Endothelial cell of umbilical vein (primary cell): ENCODE results near the gene SLC8A1. TPM values are rescaled to one million over a fixed set of nuclear protein-coding genes. Genes with fewer than 3 reads are reported as not detected.

Experiments used
- BruUV-seq: library from RNA; stranded (reverse); fragments of 400-500 nt; replicated peaks from 2 replicates; lab custom pipeline; 2021; lab: Mats Ljungman, UMichigan
- CTCF ChIA-PET: fragments of 300-600, 350-600 bp; sonication (Branson Sonifier 250); formaldehyde crosslinking; loops from one replicate; lab custom pipeline; 2021; ENCODE audit warnings: antibody characterized with exemption, inconsistent platforms; lab: Charles Lee
- POLR2A ChIA-PET: fragments of 300-600, 350-600 bp; sonication (Branson Sonifier 250); formaldehyde crosslinking; loops from one replicate; lab custom pipeline; 2021; ENCODE audit warnings: antibody characterized with exemption, inconsistent platforms; lab: Charles Lee
- DNase-seq: peaks from one replicate; pipeline ENCODE4 v3.0.0-alpha.2; 2011; ENCODE audit warnings: low read depth, low spot score
- FAIRE-seq: peaks from 2 replicates; lab custom pipeline; 2011; peaks lifted over from hg19 to GRCh38; lab: Jason Lieb, UNC
- H2AFZ ChIP-seq: 2 replicates; pipeline ENCODE4 v1.6.0; 2012; ENCODE audit warnings: low read depth, low read length, control low read depth, inconsistent platforms
- H3K27ac ChIP-seq: 2 replicates; pipeline ENCODE4 v1.5.1; 2011; ENCODE audit warnings: low read depth, mild to moderate bottlenecking, control low read depth, low read length, moderate library complexity; ENCODE audit not compliant: insufficient read depth
- H3K27me3 ChIP-seq, 2 experiments: 2 replicates each; pipeline versions ENCODE4 v1.6.0 to v1.6.1; 2011; ENCODE audit warnings: low read length in 2 of 2, mixed read lengths in 1 of 2; ENCODE audit not compliant: control insufficient read depth in 2 of 2, insufficient read depth in 2 of 2
- H3K36me3 ChIP-seq, 2 experiments: 2 replicates in 1 of 2; 3 replicates in 1 of 2; pipeline ENCODE4 v1.5.1; 2011; ENCODE audit warnings: low read length in 2 of 2, mild to moderate bottlenecking in 1 of 2, moderate library complexity in 1 of 2; ENCODE audit not compliant: control insufficient read depth in 2 of 2, insufficient read depth in 2 of 2; ENCODE audit errors: extremely low read depth in 1 of 2
- H3K4me1 ChIP-seq: 3 replicates; pipeline ENCODE4 v1.5.1; 2011; ENCODE audit warnings: mild to moderate bottlenecking, low read length; ENCODE audit not compliant: control insufficient read depth, insufficient read depth; ENCODE audit errors: extremely low read depth
- H3K4me2 ChIP-seq: 2 replicates; pipeline ENCODE4 v1.6.1; 2011; ENCODE audit warnings: low read length, control low read depth, mixed read lengths; ENCODE audit not compliant: insufficient read depth
- H3K4me3 ChIP-seq, 3 experiments: fragments of 200-600 bp in 1 of 3; sonication (generic), shearing (Covaris generic) in 1 of 3; replicated peaks in 1 of 3; 2 replicates each; pipeline ENCODE4 v1.5.1; 2011 to 2016; ENCODE audit warnings: control low read depth in 3 of 3, low read length in 3 of 3, mild to moderate bottlenecking in 2 of 3, inconsistent platforms in 1 of 3, low read depth in 1 of 3, moderate library complexity in 1 of 3; ENCODE audit not compliant: insufficient read depth in 1 of 3
- H3K79me2 ChIP-seq: 2 replicates; pipeline ENCODE4 v1.6.0; 2012; ENCODE audit warnings: low read length, inconsistent platforms; ENCODE audit not compliant: control insufficient read depth, insufficient read depth
- H3K9ac ChIP-seq: replicated peaks from 2 replicates; pipeline ENCODE3; 2011; ENCODE audit warnings: low read length, control low read depth; ENCODE audit not compliant: insufficient read depth; ENCODE audit errors: extremely low read depth
- H3K9me1 ChIP-seq: replicated peaks from 3 replicates; pipeline ENCODE4 v1.6.0; 2011; ENCODE audit warnings: mild to moderate bottlenecking, low read length; ENCODE audit not compliant: control insufficient read depth, insufficient read depth; ENCODE audit errors: extremely low read depth
- H3K9me3 ChIP-seq: replicated peaks from 2 replicates; pipeline ENCODE4 v1.5.1; 2012; ENCODE audit warnings: low read length, inconsistent platforms; ENCODE audit not compliant: control insufficient read depth, insufficient read depth
- H4K20me1 ChIP-seq: replicated peaks from 2 replicates; pipeline ENCODE3; 2011; ENCODE audit warnings: mild to moderate bottlenecking, low read length; ENCODE audit not compliant: control insufficient read depth, insufficient read depth; ENCODE audit errors: extremely low read depth
- EZH2 ChIP-seq: IDR thresholded peaks from 2 replicates; pipeline ENCODE4 v1.6.1; 2012; ENCODE audit warnings: borderline replicate concordance, low read depth, mild to moderate bottlenecking, moderate library complexity, low read length, inconsistent platforms; ENCODE audit not compliant: severe bottlenecking
- FOS ChIP-seq: IDR thresholded peaks from 2 replicates; pipeline ENCODE4 v1.6.1; 2011; ENCODE audit warnings: mild to moderate bottlenecking, low read length, moderate library complexity, borderline replicate concordance; ENCODE audit not compliant: insufficient read depth
- GATA2 ChIP-seq: IDR thresholded peaks from 2 replicates; pipeline ENCODE4 v1.7.0; 2011; ENCODE audit warnings: low read depth, mild to moderate bottlenecking, moderate library complexity, mixed read lengths, low read length; ENCODE audit not compliant: insufficient read length, insufficient read depth
- JUN ChIP-seq: IDR thresholded peaks from 2 replicates; pipeline ENCODE4 v1.6.1; 2011; ENCODE audit warnings: borderline replicate concordance, low read depth; ENCODE audit not compliant: insufficient read length, insufficient read depth
- MAX ChIP-seq: IDR thresholded peaks from 2 replicates; pipeline ENCODE4 v1.6.1; 2011; ENCODE audit not compliant: insufficient read depth, insufficient read length
- MYC ChIP-seq: IDR thresholded peaks from one replicate; pipeline ENCODE4 v1.6.1; 2011; ENCODE audit warnings: mild to moderate bottlenecking, low read depth, low read length
- POLR2A ChIP-seq: IDR thresholded peaks from 2 replicates; pipeline ENCODE4 v1.6.1; 2012; ENCODE audit warnings: low read depth, mild to moderate bottlenecking, control low read depth, low read length
- POLR2AphosphoS5 ChIP-seq: IDR thresholded peaks from 2 replicates; pipeline ENCODE4 v1.6.1; 2012; ENCODE audit warnings: low read depth, mild to moderate bottlenecking, control low read depth, low read length, moderate library complexity; ENCODE audit not compliant: insufficient read depth
- dilution Hi-C: fragments of 300-500 bp; cut with MboI; formaldehyde crosslinking; loops from one replicate; pipeline ENCODE4 v1.15.0; 2019; ENCODE audit warnings: low sequenced_read_pairs; ENCODE audit not compliant: extremely low pct_ligation_motif_present
- intact Hi-C: fragments of 100-400 bp; cut with micrococcal nuclease; formaldehyde crosslinking; loops from one replicate; pipeline ENCODE4 v1.10.0; 2022
- polyA plus RNA-seq, 4 experiments: library from polyadenylated mRNA; depleted of rRNA in 3 of 4; stranded (reverse) in 3 of 4; unstranded in 1 of 4; fragments of >200 nt; gene quantifications; 2 replicates each; pipeline versions ENCODE4 v1.2.1 to v1.2.3, GENCODE V29; 2011 to 2012; ENCODE audit warnings: missing spikeins in 1 of 4
- total RNA-seq: library from RNA; stranded (reverse); gene quantifications from 2 replicates; pipeline ENCODE4 v1.2.3, GENCODE V29; 2021
- TF ChIP-seq, protein P1 (sequence below), 2 donors: IDR thresholded peaks; 1 replicate in 1 of 2; 2 replicates in 1 of 2; pipeline ENCODE4 v1.5.1; 2011; ENCODE audit warnings: low read length in 2 of 2, mild to moderate bottlenecking in 2 of 2, moderate library complexity in 2 of 2, control low read depth in 1 of 2, inconsistent platforms in 1 of 2, low read depth in 1 of 2; ENCODE audit not compliant: insufficient read depth in 1 of 2; ENCODE audit errors: extremely low read depth in 1 of 2

The SLC8A1 gene
- total and polyA plus RNA-seq, 2 donors (not counting 3 experiments of a cell fraction or from before 2014, with no cell fraction given): 0.19 to 1.8 TPM

GRCh38 chr2:40367652-40368051 lies 84.2 kb downstream of the SLC8A1 start:
- no TSS peak for BruUV-seq
- Histone ChIP-seq H3K79me2 (no peaks in the 10 kb centered on the region), H3K9me3 (no peaks in the 10 kb centered on the region), H3K27ac (no peak overlapping the region), H3K4me1 (no peaks in the 10 kb centered on the region), H3K4me3 (no peak overlapping the region), H3K4me2 (no peak overlapping the region), H2AFZ (no peak overlapping the region), H3K27me3 (no peaks in the 10 kb centered on the region), H3K9me1 (no peaks in the 10 kb centered on the region), H4K20me1 (no peaks in the 10 kb centered on the region), H3K36me3 (no peaks in the 10 kb centered on the region), H3K9ac (no peak overlapping the region)
- intact Hi-C loops (no loop called here), dilution Hi-C loops (no loop called here)
- DNase-seq (no peak), FAIRE-seq (no peak)
- TF ChIP-seq POLR2AphosphoS5: no peak
- CTCF ChIA-PET: no interaction called here
- POLR2A ChIA-PET: no interaction called here

GRCh38 chr2:40367032-40367431 lies 84.9 kb downstream of the SLC8A1 start:
- Histone ChIP-seq H3K4me1 (no peaks in the 10 kb centered on the region), H2AFZ (no peak overlapping the region), H3K9me1 (no peaks in the 10 kb centered on the region), H3K79me2 (no peaks in the 10 kb centered on the region), H3K27me3 (no peaks in the 10 kb centered on the region), H3K9ac (no peak overlapping the region), H3K4me2 (no peak overlapping the region), H3K4me3 (no peak overlapping the region), H4K20me1 (no peaks in the 10 kb centered on the region), H3K36me3 (no peaks in the 10 kb centered on the region), H3K9me3 (no peaks in the 10 kb centered on the region), H3K27ac (no peak overlapping the region)
- no TSS peak for BruUV-seq
- DNase-seq: no peak
- POLR2A ChIA-PET: no interaction called here
- dilution Hi-C loops: no loop called here
- TF ChIP-seq POLR2A (no peak), EZH2 (no peak), JUN (no peak), POLR2AphosphoS5 (no peak), GATA2 (no peak), MAX (no peak), MYC (no peak), FOS (no peak)
- TF ChIP-seq, protein P1, sequence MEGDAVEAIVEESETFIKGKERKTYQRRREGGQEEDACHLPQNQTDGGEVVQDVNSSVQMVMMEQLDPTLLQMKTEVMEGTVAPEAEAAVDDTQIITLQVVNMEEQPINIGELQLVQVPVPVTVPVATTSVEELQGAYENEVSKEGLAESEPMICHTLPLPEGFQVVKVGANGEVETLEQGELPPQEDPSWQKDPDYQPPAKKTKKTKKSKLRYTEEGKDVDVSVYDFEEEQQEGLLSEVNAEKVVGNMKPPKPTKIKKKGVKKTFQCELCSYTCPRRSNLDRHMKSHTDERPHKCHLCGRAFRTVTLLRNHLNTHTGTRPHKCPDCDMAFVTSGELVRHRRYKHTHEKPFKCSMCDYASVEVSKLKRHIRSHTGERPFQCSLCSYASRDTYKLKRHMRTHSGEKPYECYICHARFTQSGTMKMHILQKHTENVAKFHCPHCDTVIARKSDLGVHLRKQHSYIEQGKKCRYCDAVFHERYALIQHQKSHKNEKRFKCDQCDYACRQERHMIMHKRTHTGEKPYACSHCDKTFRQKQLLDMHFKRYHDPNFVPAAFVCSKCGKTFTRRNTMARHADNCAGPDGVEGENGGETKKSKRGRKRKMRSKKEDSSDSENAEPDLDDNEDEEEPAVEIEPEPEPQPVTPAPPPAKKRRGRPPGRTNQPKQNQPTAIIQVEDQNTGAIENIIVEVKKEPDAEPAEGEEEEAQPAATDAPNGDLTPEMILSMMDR (IDR thresholded peaks at IDR 0.05; ENCODE audit: extremely low read depth in 1 of 2, insufficient read depth in 1 of 2, low read depth in 1 of 2, low read length in 2 of 2): no peak
- intact Hi-C loops: no loop called here
- CTCF ChIA-PET: no interaction called here
- FAIRE-seq: no peak
